Medulla oblongata (tissue), 1 donor: ENCODE data around the gene ADGRD1.
A peak's percentile ranks its signal among the peaks of the same experiment; 100 is the strongest.

Source experiments
- DNase-seq: peaks from one replicate; pipeline ENCODE4 v3.0.0-alpha.2; 2015; ENCODE audit errors: extremely low spot score

ADGRD1 gene

DNA sequence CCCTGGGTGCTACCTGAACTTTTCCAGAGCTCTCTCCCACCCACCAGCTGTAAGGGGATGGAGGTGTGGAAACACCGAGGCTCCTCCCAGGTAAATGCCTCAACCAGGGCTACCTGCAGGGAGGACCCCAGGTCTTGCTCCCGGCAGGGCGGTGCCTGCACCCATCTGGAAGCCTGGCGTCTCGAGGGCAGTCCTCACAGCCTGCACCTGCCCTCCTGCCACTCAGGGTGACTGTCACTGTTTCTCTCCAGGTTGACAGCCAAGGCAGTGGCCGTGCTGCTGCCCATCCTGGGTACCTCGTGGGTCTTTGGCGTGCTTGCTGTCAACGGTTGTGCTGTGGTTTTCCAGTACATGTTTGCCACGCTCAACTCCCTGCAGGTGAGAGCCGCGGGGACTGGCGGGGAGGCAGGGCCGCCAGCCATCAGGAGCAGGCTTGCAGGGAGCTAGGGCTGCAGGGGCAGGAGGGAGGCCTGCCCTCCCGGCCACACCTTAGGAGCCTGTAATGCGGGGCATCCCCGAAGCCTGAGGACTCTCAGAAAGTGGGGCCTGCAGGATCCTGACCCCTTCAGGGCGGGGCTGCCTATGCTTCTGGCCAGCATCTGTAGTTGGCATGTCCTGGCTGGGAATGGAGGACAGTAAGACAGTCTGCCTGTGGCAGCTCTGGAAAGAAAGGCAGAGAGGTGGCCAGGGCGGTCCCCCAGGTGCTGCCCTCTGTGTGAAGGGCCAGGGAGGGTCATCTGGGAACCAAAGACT is 182.3 kb downstream of the ADGRD1 start:
- DNase-seq = no peak

DNA sequence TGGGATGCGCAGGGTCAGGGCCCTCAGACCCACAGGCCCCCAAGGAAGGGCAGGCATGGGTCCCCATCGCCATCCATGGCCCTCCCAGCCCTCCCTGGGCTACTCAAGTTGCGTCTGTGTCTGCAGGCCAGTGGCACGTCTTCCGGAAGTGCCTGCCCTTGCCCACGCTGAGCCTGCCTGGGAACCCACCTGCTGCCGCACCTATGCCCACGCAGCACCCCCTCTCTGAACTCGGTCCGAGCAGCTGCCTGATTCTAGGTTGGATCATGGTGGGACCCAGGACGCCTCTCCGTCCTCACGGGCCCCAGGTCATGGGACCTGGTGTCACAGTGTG is 182.8 kb downstream of the ADGRD1 start:
- no peak for DNase-seq

DNA sequence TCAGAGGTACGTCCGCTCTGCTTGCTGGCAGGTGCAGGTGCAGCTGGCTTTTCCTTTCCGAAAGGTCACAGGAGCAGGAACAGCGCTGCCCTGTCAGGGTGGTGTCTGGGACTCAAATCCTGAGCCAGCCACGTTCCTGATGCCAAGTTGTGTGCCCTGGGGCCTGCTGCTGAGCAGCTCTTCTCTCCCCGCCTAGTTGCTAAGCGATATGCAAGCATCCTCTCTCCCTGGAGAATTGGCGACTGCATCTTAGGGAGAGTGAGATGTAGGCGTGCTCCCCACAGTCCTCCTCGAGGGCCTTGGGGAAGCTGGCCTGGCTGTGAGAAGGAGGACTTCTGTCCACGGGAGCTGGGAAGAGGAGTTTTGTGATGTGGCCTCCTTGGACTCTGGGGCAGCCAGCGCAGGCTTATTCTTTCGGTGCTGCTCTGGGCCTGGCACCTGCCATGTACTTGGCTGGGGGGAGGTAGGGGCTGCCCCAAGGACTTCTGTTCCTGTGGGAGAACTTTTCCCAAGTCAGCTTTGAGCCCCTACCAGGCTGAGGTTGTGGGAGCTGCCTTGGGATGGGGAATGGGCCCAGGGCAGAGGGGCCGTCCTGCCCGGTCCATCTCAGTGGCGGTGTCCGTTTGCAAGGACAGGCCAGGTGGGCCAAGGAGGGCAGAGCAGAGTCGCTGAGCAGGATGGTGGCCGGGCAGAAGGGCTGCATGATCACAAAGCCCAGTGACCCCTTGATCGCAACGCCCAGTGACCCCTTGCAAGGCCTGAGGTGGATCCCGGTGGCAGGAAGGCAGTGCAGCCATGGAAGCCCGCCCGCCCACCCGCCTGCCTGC is 183.5 kb downstream of the ADGRD1 start:
- no peak for DNase-seq

DNA sequence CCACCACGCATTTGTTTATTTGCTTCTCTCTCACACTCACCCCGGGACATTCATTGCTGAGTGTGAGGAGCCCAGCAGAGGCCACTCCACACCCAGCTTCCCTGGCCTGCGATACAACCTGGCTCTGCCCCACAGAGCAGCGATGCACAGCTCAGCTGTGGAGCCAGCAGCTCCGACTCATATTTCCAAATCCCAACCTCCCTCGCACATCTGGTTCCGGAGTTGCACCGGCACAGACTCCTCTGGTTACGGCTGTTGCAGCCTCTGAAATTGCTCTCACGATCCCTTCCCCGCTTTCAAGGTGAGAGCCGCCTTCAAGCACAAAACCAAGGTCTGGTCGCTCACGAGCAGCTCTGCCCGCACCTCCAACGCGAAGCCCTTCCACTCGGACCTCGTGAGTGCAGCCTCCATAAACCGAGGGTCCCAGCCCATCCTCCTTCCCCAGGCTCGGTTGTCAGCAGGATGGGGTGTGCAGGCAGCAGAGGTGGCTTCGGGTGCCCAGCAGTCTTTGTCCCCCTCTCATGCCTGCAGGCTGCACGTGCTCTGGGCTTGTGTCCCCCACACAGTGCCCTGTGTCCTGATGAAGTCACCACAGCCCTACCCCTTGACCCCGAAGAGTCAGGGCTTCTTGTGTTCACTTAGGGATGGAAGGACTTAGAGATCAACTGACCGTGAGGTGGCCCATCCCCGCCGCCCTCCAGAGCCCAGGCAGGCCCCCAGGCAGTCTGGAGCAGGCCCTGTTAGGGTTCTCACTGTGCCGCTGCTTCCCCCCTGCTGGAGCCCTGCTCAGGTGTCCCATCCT is 184.3 kb downstream of the ADGRD1 start:
- DNase-seq = no peak

DNA sequence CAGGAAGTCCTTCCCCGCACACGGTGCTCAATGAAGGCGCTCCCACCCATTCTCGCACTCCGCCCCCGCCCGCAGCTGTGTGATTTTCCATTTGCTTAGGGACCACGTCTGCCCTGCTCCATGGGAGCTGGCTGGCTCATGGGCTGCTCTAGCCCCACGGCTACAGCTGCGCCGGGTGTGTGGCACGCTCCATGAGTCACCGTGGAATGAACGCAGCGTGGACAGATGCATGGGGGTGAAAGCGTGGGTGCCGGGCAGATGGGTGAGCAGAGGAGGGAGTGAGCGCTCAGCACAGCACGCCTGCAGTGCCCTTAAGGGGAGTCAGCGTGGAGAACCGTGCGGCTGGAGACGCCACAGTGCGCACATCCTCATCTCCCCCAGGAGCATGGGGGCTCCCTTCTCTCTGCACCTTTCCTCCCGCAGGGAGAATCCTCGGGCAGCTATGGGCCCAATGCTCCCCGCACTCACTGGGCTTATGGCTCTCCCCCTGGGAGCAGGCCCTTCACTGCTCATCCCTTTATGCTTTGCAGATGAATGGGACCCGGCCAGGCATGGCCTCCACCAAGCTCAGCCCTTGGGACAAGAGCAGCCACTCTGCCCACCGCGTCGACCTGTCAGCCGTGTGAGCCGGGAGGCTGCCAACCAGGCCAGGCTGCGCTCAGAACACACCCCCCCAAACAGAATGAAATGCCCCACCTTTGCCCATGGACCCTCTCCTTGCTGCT is 185.1 kb downstream of the ADGRD1 start:
- no peak for DNase-seq

DNA sequence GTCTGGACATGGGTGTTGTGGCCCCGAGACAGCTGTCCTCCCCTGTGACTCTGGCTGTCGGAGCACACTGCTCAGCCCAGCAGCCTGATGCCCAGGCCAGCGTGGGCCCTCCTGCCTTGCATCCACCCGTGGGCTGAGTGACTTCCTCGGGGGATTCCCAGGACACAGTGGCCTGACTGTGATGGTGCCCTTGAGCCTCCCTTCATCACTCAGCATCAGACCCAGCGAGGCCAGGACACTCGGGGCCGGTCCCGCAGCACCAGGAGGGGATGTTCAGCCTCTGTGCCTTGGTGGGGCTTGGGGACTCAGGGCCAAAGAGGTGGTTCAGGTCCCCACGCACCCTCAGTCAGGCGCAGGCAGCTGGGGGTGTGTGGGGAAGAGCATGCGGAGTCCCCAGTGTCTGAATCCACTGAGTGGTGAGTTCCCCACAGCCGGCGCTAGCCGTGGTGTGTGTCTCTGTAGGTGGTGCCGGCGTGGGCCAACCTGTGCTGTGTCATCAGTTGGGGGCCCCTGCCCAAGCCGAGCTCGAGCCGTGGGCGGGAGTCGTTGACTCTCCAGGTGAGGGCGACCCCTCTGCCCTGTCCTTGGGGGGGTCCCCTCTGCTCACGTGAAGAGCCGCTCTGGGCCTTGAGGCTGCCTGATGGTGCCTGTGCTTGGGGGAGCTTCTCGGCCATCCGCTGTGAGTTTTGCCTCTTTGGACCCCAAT is 185.8 kb downstream of the ADGRD1 start:
- DNase-seq = no peak

DNA sequence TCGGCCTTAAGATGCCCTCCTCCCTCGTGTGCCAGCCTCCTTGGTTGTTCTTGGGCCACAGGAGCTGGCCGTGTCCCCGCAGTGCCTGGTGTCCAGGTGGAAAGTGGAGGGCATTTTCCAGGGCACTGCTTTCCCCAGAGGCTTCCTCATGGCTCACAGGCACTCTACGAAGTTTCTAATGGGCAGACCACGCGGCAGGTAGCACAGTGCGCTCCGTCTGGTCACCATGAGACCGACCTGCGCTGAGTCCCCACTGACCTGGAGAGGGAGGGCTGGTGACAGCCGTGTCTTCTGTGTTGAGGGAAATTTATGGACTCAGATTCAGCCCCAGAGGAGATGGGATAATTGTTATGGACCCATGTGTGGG is 186.3 kb downstream of the ADGRD1 start:
- DNase-seq = no peak

DNA sequence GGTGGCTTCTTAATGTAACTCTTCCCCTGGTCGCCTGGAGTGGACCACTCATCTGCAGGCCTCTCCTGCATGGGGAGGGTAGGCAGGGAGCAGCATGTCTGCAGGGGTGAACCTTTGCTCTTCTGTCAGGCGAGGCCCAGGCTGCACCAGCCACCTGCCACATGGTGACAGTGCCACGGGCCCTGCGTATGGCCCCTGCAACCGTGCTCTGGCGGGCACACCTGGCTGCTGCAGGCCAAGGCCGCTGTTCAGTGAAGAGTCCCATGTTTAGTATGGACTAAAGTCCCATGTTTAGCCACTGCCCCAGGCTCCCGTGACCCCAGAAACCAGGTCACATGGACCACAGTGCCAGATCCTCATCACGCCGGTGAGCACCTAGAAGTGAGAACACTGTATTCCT is 187.0 kb downstream of the ADGRD1 start:
- no peak for DNase-seq

DNA sequence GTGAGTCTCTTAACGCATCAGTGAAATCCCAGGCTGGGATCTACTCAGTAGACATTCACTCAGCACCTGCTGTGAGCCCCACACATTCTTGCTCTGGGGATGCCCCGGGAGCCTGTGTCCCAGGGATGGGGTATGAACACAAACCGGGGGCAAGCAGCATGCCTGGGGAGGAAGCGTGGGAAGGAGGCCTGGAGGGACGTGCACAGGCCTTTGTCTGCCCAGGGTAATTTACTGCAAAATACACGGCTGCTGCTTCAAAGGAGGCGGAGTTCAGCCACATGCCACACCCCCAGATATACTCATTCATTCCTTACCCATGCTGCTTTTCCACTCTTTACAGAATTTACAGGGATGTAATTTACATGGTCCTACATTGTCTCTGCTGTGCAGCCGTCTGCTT is 187.8 kb downstream of the ADGRD1 start:
- no peak for DNase-seq

DNA sequence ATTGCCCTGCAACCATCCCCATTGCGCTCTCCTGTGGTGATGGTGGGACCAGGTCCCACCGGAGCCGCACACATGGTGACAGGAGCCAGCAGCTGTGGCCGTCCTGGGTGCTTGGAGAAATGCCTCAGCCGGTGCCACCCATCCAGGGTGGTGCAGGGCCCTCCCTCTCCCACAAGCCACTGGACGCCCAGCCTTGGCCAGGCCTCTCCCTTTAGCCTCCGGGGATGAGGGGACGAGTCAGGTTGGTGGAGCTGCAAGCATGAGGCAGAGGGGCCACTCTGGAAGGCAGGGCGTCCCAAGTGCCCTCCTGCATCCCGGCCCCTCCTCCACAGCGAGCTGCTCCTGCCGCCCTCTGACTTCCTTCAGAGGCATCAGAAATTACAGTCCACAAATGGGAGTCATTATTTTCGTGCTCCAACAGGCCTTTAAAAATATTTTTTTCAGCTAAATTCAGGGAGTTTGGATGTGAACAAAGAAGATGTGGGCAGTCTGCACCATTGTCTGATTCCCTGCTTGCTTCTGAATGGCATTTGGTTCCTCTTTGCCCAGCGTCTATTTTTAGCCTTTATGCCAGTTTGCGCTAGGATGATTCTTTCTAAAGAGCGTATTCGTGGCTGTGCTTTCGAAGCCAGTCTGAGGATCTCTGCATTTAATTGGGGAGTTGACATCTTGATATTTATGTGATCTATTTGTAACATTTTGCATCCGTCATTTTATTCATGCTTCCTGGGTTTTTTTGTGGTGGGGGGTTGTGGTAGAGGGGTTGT is 189.4 kb downstream of the ADGRD1 start:
- DNase-seq = peak; percentile 33

DNA sequence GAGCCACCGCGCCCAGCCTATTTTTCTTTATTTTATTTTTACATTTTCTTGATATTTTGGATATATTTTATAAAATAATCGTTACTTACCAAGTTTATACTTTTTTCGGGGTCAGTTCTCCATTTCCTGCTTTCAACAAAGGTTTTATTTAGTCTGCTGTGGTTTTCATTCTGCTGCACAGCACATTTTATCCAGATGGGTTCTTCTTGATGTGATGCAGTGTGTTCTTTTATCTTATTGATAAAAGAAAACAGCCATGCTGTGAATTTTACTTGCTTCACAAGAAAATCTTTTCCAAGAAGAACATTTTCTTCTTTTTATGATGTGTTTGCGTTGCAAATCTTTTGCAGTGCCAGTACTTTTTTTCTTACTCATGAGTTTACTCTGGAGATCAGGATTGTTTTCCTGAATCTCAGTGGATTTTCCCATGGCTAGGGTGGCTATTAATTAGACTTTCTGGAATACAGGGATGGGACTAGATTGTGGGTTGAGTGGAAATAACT is 192.5 kb downstream of the ADGRD1 start:
- DNase-seq = no peak

DNA sequence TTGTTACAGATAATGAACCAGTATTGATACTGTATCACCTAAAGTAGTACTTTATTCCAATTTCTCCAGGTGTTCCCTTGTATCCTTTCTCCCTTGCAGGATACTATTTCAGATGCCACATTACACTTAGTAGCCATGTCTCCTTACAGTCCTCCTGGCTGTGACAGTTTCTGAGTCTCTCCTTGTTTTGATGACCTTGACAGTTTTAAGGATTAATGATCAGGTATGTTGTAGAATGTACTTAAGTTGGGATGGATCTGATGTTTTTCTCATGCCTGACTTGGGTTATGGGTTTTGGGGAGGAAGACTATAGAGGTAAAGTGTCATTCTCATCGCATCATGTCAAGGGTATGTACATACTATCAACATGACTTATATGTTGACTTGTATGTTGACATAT is 193.6 kb downstream of the ADGRD1 start:
- DNase-seq = no peak

DNA sequence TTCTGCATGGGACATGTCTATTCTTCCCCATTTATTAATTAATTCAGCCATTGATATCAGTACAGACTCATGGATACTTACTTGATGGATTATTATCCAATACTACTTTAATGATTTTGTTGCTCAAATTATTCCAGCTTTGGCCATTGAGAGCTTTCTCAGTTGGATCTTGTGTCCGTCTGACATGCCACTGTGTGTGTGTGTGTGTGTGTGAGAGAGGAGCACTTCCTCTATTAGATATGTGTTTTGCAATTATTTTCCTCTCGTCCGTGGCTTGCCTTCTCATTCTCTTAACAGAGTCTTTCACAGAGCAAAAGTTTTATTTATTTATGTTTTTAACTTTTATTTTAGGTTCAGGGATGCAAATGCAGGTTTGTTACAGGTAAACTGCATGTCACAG is 194.2 kb downstream of the ADGRD1 start:
- peak; percentile 50 for DNase-seq

DNA sequence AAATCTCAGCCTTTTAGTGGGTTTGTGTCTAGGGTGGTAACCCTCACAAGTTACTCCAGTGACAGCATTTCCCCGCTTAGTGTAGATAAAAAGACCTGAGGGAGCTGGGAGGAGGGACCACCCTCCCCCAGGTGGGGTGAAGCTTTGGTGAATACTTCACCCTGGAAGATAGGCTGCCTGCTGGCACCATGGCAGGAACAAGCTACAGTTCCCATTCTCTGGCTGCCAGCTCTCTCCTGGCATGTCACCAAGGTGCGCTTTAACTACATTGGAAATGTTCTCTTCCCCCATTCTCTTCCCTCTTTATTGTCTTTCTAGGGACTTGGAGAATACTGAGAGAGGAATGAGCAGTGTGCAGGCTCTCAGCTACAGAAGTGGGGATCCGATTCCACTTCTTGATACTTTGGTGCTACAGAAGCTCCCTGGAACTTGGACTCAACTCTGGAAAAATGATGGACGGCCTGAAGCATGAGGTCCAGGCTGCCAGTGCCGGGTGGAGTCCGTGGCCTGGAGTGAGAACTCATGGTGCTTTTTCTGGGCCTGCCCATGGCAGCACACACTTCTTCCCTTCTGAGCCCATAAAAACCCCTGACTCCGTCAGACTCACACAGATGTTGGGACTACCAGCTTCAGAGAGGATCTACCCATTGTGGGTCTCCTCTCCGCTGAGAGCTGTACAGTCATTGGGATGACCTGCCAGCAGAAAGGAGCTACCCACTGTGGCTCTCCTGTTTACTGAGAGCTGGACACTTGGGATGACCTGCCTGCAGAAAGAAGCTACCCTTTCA is 198.0 kb downstream of the ADGRD1 start:
- no peak for DNase-seq

DNA sequence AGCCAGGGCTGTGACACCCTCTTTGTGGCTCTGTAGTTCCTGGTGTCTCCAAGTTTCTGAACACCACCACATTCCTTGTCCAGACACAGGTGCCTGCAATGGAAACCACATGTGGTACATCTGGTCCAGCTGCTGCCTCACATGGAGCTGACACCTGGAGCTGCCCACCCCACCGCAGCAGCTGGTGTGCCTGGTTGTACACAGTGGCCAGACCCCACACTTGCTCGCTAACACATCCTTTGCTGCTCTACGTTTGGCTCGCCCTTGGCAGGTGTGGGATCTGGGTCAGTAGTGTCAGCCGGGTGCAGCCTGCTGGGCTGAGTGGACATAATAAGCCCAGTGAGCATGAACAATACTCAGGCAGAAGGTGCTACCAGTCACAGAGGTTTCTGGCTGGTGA is 198.9 kb downstream of the ADGRD1 start:
- DNase-seq = no peak

DNA sequence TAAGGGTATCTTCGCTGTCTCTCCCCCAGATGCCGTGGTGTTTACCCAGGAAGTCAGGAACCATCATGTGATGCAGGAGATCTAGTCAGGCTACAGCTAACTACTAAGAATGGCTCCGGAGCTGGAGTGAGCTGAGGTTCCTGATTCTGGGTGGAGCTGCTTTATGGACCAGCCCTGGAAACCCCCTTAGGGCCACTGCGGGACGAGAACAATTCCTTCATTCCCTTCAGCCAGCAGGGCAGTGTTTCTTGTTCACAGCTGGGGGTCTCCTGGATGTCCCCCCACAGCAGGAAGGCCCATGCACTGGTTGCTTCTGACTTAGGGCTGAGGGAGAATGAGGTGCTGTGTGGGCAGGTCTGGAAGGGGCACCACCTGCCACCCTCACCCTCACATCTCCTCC is 199.3 kb downstream of the ADGRD1 start:
- DNase-seq = no peak

DNA sequence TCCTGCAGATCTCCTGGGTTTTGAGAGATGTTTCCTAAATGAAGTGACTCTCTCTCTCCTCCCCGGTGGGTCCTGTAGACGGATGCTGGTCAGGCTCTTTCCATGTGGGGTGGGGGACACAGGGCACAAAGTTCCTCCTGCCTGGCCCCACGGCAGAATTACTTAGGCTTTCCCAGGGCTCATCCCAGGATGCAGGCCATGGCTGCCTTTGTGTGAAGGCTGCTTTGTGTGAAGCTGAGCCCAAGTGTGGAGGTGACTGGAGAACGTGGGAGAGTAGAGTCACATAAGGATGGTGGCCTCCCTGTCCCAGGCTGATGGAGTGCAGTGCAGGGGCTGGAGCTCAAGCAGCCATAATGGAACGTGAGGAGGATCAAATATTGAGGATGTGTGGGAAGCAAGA is 200.2 kb downstream of the ADGRD1 start:
- no peak for DNase-seq

DNA sequence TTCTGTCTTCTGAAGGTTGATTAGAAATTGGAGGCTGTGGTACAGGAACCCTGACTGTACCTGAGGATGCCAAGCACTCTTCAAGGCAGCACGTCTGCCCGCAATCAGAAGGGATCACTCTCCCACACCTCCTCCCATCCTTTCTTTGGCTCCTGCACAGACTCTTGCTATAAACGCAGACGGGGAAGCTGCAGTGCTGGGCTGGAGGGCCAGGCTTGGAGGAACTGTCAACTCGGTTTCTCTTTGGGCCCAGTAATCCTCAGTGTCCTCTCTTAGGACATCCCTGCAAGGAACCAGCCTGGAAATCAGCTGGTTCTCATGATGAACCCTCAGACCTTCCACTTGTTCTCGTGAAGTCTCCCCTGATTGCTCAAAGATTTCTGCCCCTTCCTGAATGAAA is 201.4 kb downstream of the ADGRD1 start:
- no peak for DNase-seq

DNA sequence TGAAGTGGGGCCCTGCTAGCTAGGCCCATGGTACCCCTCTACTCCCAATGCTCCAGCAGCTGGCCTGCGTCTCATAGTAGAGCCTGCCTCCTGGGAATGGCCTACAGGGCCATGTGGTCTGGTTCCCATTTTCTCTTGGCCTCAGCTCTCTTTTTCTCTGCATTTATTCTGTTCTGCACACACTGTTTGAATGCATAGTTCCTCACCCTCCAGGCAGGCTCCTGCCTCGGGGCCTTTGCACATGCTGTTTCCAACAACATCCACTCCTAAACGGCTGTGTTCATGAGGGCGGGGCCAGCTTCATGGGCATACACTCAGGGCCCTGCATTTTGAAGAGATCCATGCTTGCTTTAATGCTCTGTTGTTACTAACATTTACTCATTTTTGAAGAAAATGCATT is 204.0 kb downstream of the ADGRD1 start:
- DNase-seq = no peak

DNA sequence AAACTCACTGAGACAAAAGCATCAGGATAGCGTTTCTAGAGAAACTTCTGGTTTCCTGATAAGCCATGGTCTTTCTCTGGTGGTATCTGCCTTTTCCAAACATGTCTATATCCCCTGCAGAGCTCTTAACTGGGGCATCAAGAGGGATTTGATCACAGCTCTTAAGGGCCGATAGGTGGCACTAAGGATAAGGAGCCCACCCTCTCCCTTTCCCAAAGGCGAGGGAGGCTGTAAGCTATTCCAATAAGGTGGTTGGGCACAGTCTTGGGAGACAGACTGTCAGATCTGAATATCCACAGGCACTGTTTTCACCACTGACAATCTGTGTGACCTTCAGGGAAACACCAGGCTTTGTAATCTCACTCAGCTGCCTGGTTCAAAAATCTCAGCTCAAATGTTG is 206.0 kb downstream of the ADGRD1 start:
- DNase-seq = no peak
